Raji (cell line): ENCODE results near the gene GALNS.
A peak's percentile ranks its signal among the peaks of the same experiment; 100 is the strongest.

Experiments used
- POLR2A ChIP-seq: IDR thresholded peaks from 2 replicates; pipeline ENCODE4 v1.6.1; 2011; ENCODE audit warnings: low read depth, low read length, control low read depth; ENCODE audit not compliant: insufficient read depth

Gene GALNS

DNA sequence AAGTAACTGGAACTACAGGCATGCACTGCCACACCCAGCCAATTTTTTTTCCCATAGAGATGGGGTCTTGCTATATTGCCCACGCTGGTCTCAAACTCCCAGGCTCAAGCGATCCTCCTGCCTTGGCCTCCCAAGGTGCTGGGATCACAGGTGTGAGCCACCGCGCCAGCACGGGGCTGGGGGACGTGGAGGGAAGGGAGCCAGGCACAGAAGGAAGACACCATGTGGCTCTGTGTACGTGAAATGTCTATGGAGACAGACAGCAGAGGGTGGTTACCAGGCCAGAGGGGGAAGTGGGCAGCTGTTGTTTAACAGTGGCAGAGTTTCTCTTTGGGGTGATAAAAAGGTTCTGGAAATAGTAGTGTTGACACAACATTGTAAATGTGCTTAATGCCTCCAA lies 67.2 kb downstream of the GALNS start:
- no peak for TF ChIP-seq POLR2A

DNA sequence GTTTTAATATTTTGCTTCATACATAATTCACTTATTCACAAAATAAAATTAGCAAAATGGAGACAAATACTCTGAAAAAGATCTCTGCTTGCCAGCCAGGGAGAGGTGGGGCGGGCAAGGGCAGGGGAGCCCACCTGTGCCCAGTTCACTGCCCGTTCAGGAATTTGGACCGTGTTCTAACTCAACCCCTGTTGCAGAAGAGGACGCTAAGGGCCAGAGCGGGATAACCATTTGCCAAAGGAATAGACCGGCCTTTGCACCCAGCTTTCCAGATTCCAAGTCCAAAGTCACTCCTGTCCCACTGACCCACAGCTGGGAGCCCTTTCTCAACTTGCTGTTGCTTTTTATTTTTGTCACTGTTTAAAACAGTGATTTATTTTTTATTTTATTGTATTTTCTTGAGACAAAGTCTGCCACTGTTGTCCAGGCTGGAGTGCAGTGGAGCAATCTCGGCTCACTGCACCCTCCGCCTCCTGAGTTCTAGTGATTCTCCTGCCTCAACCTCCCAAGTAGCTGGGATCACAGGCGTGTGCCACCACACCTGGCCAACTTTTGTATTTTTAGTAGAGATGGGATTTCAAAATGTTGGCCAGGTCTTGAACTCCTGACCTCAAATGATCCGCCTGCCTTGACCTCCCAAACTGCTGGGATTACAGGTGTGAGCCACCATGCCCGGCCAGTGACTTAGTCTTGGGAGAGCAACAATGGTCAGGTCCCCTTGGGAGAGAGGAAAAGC lies 69.0 kb downstream of the GALNS start:
- TF ChIP-seq POLR2A: no peak

DNA sequence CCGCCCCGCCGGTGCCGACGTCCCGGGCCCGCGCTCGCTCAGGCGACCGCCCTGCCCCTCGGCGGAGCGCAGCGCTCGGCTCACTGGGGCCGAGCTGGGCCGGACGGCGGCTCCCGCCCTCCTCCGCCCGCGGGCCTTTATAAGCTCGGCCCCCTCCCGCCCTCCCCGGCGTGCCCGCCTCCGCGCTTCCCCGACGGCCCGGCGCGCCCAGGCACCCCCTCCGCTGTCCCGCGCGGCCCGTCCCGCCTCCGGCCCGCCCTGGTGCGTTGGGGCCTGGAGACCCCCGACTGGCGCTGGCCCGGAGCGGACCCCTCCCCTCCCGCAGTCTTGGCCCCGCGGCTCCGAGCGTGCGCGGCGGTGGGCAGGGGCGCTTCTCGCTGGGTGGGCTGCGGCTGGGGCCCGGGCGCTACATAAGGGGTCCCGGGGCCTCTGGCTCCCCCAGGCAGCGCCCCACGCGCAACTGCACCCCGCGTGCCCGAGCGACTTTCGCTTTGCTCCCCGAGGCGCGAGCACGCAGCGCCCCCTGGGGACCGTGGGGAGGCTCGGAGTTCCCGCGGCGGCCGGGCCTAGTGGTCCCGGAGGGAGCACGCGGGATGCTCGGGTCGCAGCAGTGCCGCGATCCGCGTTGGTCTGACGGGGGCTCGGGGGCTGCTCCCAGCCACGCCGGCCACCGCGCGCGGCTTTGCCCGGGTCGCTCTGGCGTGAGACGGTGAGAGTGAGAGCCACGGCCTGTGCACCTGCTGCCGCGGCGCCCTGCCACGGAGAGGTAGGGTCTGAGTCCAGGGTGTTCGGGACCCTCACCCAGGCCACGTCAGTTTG lies 71.4 kb downstream of the GALNS start, which contains the start of gene PIEZO1:
PIEZO1 (minus strand) TSS at position 115 of the 819 bp plus-strand sequence. CDS start 256 bp downstream, outside the sequence.
- peak; percentile 87 for TF ChIP-seq POLR2A

DNA sequence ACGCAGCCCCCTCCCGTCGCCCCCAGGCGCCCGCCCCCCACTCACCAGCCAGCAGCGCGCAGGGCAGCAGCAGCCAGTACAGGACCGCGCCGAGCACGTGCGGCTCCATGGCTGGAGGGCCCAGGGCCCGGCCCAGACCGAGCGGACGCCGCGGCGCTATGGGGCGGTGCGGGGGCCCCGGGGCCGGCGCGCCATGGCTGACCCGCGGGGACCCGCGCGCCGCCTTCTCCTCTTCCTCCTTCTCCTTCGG lies 72.0 kb downstream of the GALNS start:
- TF ChIP-seq POLR2A: no peak

DNA sequence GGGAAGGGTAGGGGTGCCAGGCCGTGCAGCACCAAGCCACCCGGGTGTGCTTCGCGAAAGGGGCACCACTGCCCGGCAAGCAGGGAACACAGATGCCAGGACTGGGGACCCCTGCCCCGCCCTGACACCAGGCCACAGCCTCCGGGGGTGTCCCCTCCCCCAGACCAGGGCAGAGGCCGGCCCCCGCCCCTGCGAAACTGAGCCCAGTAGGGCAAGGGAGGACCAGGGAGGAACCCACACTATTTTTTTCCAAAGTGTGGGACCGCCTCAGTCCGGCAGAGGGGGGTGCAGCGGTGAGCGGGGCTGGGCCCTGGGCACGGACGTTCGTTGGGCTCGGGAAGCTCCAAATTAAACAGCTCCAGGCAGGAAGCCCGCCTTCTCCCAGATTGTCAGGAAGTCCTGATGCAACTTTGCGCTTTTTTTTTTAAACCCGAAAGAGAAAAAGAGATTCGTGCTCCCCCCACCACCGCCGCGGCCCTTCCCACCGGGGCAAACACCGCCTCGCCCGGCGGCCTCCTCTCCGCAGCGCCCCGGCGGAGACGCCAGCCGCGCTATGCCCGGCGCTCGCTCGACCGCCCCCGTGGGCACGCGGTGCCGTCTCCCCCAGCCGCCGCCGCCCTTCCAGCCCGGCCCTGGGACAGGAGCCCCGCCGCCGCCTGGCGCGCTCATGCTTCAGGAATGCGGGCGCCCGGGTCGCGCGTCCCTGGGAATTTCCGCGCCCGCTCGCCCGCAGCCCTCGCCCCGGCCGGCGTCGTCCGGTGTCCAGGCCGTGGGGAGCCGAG lies 72.5 kb downstream of the GALNS start:
- TF ChIP-seq POLR2A: peak; percentile 32; the same call in 1 of the 2 replicates

DNA sequence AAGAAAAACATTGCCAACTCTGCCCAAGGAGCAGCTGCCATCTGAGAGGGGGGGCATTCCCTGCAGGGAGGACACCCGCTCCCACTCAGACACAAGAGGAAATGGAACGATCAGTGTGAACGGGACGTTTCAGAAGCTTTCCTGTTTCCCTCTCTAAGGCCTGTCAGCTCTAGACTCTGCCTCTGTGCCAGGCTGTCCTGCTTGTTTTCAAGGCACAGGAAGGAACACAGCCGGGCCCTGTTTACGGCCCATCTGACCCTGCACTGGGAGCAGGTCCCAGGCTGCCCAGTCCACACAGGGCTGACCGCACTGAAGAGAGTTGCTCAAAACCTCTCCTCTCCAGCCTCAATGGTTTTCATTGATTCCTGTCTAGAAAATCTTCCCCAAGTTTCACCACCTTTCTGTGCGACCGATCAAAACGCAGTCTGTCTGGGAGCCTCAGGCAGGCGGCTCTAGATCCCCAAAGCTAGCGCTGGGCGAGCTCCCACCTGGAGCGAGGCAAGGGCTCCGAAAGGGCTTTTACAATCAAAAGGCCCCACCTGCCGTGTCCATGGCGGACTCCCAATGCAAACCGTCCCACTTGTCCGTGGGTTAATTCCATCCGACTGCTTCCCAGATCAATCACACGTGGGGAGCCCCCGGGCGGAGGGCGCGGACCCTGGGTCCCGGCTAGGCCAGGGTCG lies 73.2 kb downstream of the GALNS start:
- TF ChIP-seq POLR2A: 0 out of 2 replicates have a peak, but pooled peaks have one; percentile 27

DNA sequence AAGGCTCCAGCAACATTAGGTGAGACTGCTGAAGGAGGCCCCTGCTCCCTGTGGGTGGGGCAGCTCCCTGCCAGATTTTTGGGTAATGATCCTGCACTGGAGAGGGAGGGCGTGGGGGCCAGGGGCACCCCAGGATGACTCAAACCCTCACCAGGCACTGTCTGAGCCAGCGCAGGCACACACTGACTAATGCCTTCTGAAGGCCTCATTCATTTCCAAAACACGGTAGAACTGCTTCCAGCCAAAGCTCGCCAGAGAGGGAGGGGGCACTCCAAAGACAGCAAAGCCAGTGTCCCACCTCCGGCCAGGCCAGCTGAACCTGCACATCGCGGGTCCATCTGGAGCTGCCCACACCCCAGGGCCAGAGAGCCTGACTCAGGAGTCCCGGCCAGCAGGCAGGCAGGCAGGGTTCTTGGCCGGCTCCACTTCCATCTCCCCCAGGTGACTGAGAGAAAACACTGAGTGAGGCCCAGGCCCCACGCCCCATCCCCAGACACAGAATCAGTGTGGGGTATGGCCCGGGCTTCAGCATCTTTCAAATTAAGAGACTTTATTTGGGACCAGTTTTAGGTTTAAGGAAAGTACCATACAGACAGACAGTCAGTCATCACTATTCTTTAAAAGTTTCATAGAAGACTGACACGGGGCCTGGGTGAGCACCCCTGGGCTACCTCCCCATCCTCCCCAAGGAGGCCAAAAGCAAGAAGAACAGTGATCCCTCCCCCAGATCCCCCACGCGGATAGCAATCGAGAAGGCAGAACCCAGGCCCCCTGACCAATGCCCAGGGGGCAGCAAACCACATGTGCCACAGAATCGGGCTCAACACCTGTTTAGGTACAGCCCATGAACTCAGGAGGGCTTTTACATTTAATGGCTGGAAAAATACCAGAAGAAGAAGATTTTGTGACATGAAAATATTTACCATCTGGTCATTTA lies 74.0 kb downstream of the GALNS start:
- TF ChIP-seq POLR2A: 0 out of 2 replicates have a peak, but pooled peaks have one; percentile 24

DNA sequence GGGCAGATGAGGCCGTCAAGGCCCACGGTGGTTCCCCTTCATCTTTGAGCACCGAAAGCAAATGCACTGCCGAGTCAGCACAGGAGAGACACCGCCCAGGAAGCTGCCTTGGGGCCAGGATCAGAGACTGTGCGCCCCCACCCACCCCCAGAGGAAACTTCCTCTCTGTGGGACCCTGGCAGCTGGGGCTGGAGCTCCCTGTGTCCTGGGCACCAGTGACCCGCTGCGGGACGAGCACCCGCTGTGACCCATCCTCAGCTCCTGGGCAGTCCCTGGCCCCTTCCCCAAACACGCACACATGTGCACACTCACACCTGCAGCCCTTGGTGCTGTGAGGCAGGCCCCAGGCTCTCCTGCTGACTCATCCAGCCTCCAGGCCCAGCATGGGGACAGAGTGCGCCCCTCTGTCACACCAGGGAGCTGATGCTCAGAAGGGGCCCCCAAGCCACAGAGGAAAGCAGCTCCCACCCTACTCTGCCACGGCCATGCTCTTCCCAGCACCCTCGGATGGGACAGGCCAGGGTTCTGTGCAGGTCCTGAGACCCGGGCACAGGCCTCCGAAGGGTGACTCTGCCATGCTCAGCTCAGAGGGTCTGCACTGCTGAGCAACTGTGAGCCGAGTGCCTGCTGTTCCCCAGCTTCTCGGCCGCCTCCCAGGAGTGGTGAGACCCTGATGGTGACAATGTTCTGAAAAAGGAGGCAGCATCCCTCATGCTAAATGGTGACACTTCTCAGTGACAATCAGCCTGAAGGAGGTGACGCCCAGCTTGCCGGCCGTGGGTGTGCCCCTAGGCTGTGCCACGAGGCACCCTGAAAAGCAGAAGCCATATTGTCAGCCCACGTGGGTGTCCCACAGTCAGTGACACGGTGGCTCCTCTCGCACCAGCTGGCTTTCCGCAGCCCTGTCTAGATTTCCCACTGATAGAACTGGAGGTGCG lies 75.3 kb downstream of the GALNS start:
- peak; percentile 3; the same call in 1 of the 2 replicates for TF ChIP-seq POLR2A

DNA sequence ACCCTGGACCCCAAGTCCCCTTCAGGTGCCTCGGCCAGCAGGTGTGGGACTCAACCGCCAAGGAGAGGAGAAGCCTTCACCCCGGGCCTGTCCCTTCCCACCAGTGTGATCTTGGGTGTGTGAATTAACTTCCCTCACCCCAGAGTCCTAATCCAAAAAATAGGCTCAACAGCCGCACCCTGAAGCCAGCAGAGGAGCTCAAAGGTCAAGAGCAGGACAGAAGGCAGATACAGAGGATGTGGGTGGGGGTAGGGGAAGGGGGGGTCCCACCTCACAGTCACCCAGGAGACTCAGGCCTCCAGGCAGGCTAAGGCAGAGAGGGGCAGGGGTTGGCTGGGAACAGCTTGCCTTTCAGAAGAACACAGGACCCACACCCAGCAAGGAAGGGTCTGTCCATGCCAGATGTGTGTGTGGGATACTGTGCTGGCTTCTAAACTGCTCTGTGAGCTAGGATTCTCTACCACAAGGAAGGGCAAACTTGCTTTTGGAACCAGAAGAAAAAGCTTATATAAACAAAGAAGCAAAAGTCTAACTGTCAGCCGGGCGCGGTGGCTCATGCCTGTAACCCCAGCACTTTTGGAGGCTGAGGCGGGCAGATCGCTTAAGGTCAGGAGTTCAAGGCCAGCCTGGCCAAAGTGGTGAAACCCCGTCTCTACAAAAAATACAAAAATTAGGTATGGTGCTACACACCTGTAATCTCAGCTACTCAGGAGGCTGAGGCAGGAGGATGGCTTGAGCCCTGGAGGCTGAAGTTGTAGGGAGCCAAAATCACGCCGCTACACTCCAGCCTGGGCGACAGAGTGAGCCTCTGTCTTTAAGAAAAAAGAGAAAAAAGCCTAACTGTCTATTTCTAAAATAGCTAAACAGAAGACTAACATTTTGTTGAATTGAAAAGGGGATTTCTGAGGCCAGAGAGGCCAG lies 76.3 kb downstream of the GALNS start:
- TF ChIP-seq POLR2A: no peak

DNA sequence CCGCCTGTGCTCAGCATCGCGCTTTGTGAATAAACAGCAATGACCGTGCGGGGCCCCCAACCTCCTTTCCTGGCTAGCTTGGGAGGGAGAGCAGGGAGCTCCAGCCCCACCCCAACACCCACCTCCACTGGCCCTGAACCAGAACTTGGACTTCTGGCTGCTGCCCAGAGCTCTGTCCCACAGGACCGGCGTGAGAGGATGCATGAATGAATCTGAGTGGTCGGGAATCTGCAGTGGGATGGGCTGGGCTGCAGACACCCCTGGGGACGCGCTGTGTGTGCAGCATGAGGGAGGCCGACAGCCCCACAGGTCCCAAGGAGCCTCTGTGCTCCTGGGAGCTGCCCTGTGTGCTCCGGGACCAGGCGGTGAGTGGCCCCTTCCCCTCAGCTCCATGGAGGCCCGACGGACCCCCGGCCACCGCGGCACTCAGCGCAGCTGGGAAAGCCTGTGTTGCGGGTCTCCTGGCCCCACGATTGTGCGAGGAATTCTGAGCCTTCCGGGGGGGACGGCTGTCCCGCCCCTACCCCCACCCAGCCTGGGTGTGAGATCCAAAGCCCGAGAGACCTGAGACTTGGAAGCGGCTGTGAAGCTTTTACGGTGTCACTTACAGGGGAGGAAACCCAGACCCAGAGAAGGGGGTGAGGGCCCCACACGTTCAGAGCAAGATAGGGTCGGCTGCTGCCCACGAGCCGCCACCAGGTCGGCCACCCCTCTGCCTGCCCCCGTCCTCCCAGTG lies 77.2 kb downstream of the GALNS start:
- no peak for TF ChIP-seq POLR2A

DNA sequence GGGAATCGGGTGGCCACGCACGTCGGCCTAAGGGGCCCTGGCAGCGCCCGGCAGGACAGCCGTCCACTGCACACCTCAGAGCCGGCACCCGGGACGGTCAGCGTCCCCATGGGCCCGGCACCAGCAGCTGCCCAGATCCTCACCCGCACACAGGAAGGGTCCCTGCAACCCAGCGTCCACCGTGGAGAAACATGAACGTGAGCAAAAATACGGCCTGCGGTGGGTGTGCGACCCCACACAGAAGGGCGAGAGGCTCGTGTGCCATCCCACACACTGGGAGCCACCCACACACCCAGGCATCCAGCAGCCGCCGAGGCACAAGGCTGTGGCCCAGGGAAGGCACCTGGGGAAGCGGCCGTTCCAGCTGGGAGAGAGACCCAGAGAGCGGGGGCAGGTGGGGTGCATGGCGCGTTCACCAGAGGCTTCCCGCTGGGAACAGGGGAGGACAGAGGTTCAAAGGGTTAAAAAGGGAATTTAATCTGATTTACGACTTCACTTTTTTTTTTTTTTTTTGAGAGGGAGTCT lies 78.1 kb downstream of the GALNS start:
- TF ChIP-seq POLR2A: no peak
